SK-N-SH (cell line): ENCODE measurements around the gene TKT. TPM values are rescaled to one million over a fixed set of nuclear protein-coding genes. Genes with fewer than 3 reads are reported as not detected.

ENCODE experiments used
- CTCF ChIA-PET: fragments of 300-600, 350-600 bp; formaldehyde crosslinking; extraction: SDS; loops from one replicate; lab custom pipeline; 2021; lab: Yijun Ruan, JAX
- POLR2A ChIA-PET: fragments of 350-600 bp; sonication (Branson Sonifier 250); formaldehyde crosslinking; extraction: SDS; loops from one replicate; lab custom pipeline; 2020; ENCODE audit warnings: antibody characterized with exemption, inconsistent platforms; lab: Yijun Ruan, JAX
- DNase-seq: peaks from one replicate; pipeline ENCODE4 v3.0.0; 2012
- H2AFZ ChIP-seq: fragments of 200-600 bp; sonication (generic); 2 replicates; pipeline ENCODE4 v1.8.1; 2016; ENCODE audit warnings: antibody characterized with exemption, mild to moderate bottlenecking, low read depth
- H3F3A ChIP-seq: fragments of 200-600 bp; sonication (generic); replicated peaks from 2 replicates; pipeline ENCODE3; 2016; ENCODE audit warnings: antibody characterized with exemption, mild to moderate bottlenecking; ENCODE audit not compliant: insufficient read depth
- H3K27ac ChIP-seq, 2 experiments: fragments of 200-500 bp in 1 of 2; fragments of 200-600 bp in 1 of 2; sonication (Bioruptor generic) in 1 of 2; sonication (generic), shearing (Covaris generic) in 1 of 2; 2 replicates each; pipeline versions ENCODE4 v1.5.1 to v1.6.1; 2014 to 2016; ENCODE audit warnings: low read depth in 2 of 2, inconsistent platforms in 1 of 2, low read length in 1 of 2, mild to moderate bottlenecking in 1 of 2, mixed read lengths in 1 of 2
- H3K27me3 ChIP-seq: fragments of 200-600 bp; sonication (generic), shearing (Covaris generic); 2 replicates; pipeline ENCODE4 v1.6.1; 2016; ENCODE audit warnings: mixed run types; ENCODE audit not compliant: insufficient read depth
- H3K36me3 ChIP-seq, 2 experiments: fragments of 200-500 bp in 1 of 2; fragments of 200-600 bp in 1 of 2; sonication (Bioruptor generic) in 1 of 2; sonication (generic) in 1 of 2; replicated peaks in 1 of 2; 2 replicates each; pipeline versions ENCODE3 to v1.5.1; 2014 to 2016; ENCODE audit warnings: low read length in 1 of 2, mild to moderate bottlenecking in 1 of 2; ENCODE audit not compliant: insufficient read depth in 2 of 2, control insufficient read depth in 1 of 2
- H3K4me1 ChIP-seq, 2 experiments: fragments of 200-500 bp in 1 of 2; fragments of 200-600 bp in 1 of 2; sonication (Bioruptor generic) in 1 of 2; sonication (generic), shearing (Covaris generic) in 1 of 2; 2 replicates each; pipeline versions ENCODE4 v1.5.1 to v1.6.1; 2014 to 2016; ENCODE audit warnings: low read depth in 1 of 2, low read length in 1 of 2, mixed run types in 1 of 2; ENCODE audit not compliant: insufficient read depth in 2 of 2, control insufficient read depth in 1 of 2
- H3K4me2 ChIP-seq: fragments of 200-600 bp; sonication (generic), shearing (Covaris generic); 2 replicates; pipeline ENCODE4 v1.6.1; 2017; ENCODE audit warnings: mixed run types
- H3K4me3 ChIP-seq, 2 experiments: fragments of 200-500 bp in 1 of 2; fragments of 200-600 bp in 1 of 2; sonication (Bioruptor generic) in 1 of 2; sonication (generic), shearing (Covaris generic) in 1 of 2; 2 replicates each; pipeline versions ENCODE4 v1.5.1 to v1.8.1; 2014 to 2016; ENCODE audit warnings: low read depth in 2 of 2, inconsistent platforms in 1 of 2, low read length in 1 of 2, mild to moderate bottlenecking in 1 of 2, mixed read lengths in 1 of 2, moderate library complexity in 1 of 2
- H3K79me2 ChIP-seq: fragments of 200-600 bp; sonication (generic); 2 replicates; pipeline ENCODE4 v1.8.1; 2017; ENCODE audit warnings: mild to moderate bottlenecking; ENCODE audit not compliant: insufficient read depth
- H3K9ac ChIP-seq: fragments of 200-600 bp; sonication (generic); 2 replicates; pipeline ENCODE4 v1.6.1; 2017; ENCODE audit warnings: mixed run types
- H3K9me2 ChIP-seq: fragments of 200-600 bp; sonication (generic); 2 replicates; pipeline ENCODE4 v1.6.1; 2017; ENCODE audit warnings: mixed run types
- H3K9me3 ChIP-seq: fragments of 200-600 bp; sonication (generic); 2 replicates; pipeline ENCODE4 v1.6.1; 2017; ENCODE audit warnings: mixed run types, mild to moderate bottlenecking, moderate library complexity
- H4K20me1 ChIP-seq: fragments of 200-600 bp; sonication (generic); 2 replicates; pipeline ENCODE4 v1.6.1; 2017; ENCODE audit warnings: mild to moderate bottlenecking, mixed run types; ENCODE audit not compliant: insufficient read depth
- CHD2 ChIP-seq: fragments of 150-350 bp; IDR thresholded peaks from 2 replicates; pipeline ENCODE4 v1.6.1; 2018; ENCODE audit warnings: low read length; ENCODE audit not compliant: partially characterized antibody
- ELF1 ChIP-seq: IDR thresholded peaks from 2 replicates; pipeline ENCODE4 v1.4.0; 2012
- EP300 ChIP-seq, 2 experiments: IDR thresholded peaks; 2 replicates each; pipeline versions ENCODE4 v1.4.0 to v1.6.1; 2012; ENCODE audit warnings: borderline replicate concordance in 1 of 2, low read depth in 1 of 2, low read length in 1 of 2
- EZH2phosphoT487 ChIP-seq: fragments of 200-600 bp; sonication (generic); IDR thresholded peaks from 2 replicates; pipeline ENCODE4 v1.6.1; 2017; ENCODE audit warnings: low read depth, mixed run types, mild to moderate bottlenecking, antibody characterized with exemption, moderate library complexity, borderline replicate concordance
- FOSL2 ChIP-seq: IDR thresholded peaks from 2 replicates; pipeline ENCODE4 v1.4.0; 2012; ENCODE audit warnings: low read depth, mild to moderate bottlenecking, moderate library complexity, borderline replicate concordance
- FOXJ3 ChIP-seq: sonication (generic); formaldehyde crosslinking; IDR thresholded peaks from 2 replicates; pipeline ENCODE4 v1.5.1; 2020; ENCODE audit warnings: mild to moderate bottlenecking, missing genetic modification reagents
- GABPA ChIP-seq: IDR thresholded peaks from 2 replicates; pipeline ENCODE4 v1.4.0; 2012; ENCODE audit warnings: low read depth, mild to moderate bottlenecking
- GATA2 ChIP-seq: sonication (generic); formaldehyde crosslinking; IDR thresholded peaks from 2 replicates; pipeline ENCODE4 v1.5.0; 2020; ENCODE audit warnings: mild to moderate bottlenecking, missing genetic modification reagents
- IRF3 ChIP-seq: fragments of 150-350 bp; IDR thresholded peaks from 2 replicates; pipeline ENCODE4 v1.6.1; 2016; ENCODE audit warnings: mild to moderate bottlenecking, low read depth, low read length
- JUND ChIP-seq: IDR thresholded peaks from 2 replicates; pipeline ENCODE4 v1.4.0; 2012
- MAX ChIP-seq: IDR thresholded peaks from 2 replicates; pipeline ENCODE4 v1.4.0; 2012; ENCODE audit warnings: low read depth
- MXI1 ChIP-seq: IDR thresholded peaks from 2 replicates; pipeline ENCODE4 v1.6.1; 2012; ENCODE audit warnings: mild to moderate bottlenecking, low read depth, low read length, improper control_type of control experiment
- NRF1 ChIP-seq: IDR thresholded peaks from 2 replicates; pipeline ENCODE4 v1.6.1; 2012; ENCODE audit warnings: low read depth, mild to moderate bottlenecking, low read length
- PBX3 ChIP-seq: IDR thresholded peaks from 2 replicates; pipeline ENCODE4; 2012
- POLR2AphosphoS5 ChIP-seq: IDR thresholded peaks from 2 replicates; pipeline ENCODE4 v1.6.1; 2012; ENCODE audit warnings: low read depth, low read length
- RAD21 ChIP-seq: IDR thresholded peaks from 2 replicates; pipeline ENCODE4 v1.6.1; 2012; ENCODE audit warnings: mild to moderate bottlenecking, low read length
- RCOR1 ChIP-seq: fragments of 150-350 bp; IDR thresholded peaks from 2 replicates; pipeline ENCODE4 v1.6.1; 2017; ENCODE audit warnings: antibody characterized with exemption, low read length
- RXRA ChIP-seq: IDR thresholded peaks from 2 replicates; pipeline ENCODE4 v1.4.0; 2012; ENCODE audit warnings: low read depth, mild to moderate bottlenecking, borderline replicate concordance
- SIN3A ChIP-seq: IDR thresholded peaks from 2 replicates; pipeline ENCODE4 v1.6.1; 2012; ENCODE audit warnings: low read depth, mild to moderate bottlenecking, low read length, moderate library complexity, borderline replicate concordance
- SMC3 ChIP-seq: IDR thresholded peaks from 2 replicates; pipeline ENCODE4 v1.6.1; 2012; ENCODE audit warnings: low read depth, low read length, improper control_type of control experiment
- TAF1 ChIP-seq: IDR thresholded peaks from 2 replicates; pipeline ENCODE4 v1.6.1; 2012; ENCODE audit warnings: low read depth, mild to moderate bottlenecking, low read length, moderate library complexity, borderline replicate concordance
- TCF12 ChIP-seq: IDR thresholded peaks from 2 replicates; pipeline ENCODE4 v1.4.0; 2012
- USF1 ChIP-seq: IDR thresholded peaks from 2 replicates; pipeline ENCODE4 v1.4.0; 2012; ENCODE audit warnings: low read depth, borderline replicate concordance
- USF2 ChIP-seq: fragments of 150-350 bp; IDR thresholded peaks from 2 replicates; pipeline ENCODE4 v1.6.1; 2017; ENCODE audit warnings: antibody characterized with exemption, low read length, low read depth, borderline replicate concordance
- YY1 ChIP-seq: IDR thresholded peaks from 2 replicates; pipeline ENCODE4 v1.4.0; 2012; ENCODE audit warnings: low read depth, mild to moderate bottlenecking
- ZBTB33 ChIP-seq: IDR thresholded peaks from 2 replicates; pipeline ENCODE4 v1.4.0; 2012; ENCODE audit warnings: low read depth, borderline replicate concordance
- WGBS: methylation state at CpG from one replicate; pipeline ENCODE4 v1.1.6; 2017; ENCODE audit warnings: low lambda C conversion rate; 5-methylcytosine and 5-hydroxymethylcytosine counted together
- polyA plus RNA-seq, 3 experiments: library from polyadenylated mRNA; depleted of rRNA; stranded (reverse); fragments of >200 nt; gene quantifications; 2 replicates each; pipeline ENCODE4 v1.2.3, GENCODE V29; 2012

Gene TKT
- polyA plus RNA-seq (2012; rRNA removed), result 119 and 144 TPM in 2 replicates
- 70.5 and 99.2 TPM in 2 replicates for polyA plus RNA-seq (2012; cell fraction: cytosol; rRNA removed)
- 178 and 225 TPM in 2 replicates for polyA plus RNA-seq (2012; cell fraction: nucleus; rRNA removed)

GRCh38 chr3:53255775-53256703 is at the start of gene TKT:
TKT (minus strand) TSS chr3:53256022; CDS start chr3:53255942, 80 bp downstream.
- CTCF ChIA-PET, result interaction anchor here (1.0 kb wide), 2 partner anchors 60 to 142 kb away, joined by 3 read pairs; no protein-coding TSS in a partner anchor
- peak; percentile 99 for DNase-seq
- TF ChIP-seq ZBTB33, result no peak
- no peak for TF ChIP-seq TCF12
- TF ChIP-seq GATA2 (CRISPR knock-in tag), result peak; percentile 16; the same call in 1 of the 2 replicates
- TF ChIP-seq PBX3, result peak; percentile 20; the same call in 1 of the 2 replicates
- TF ChIP-seq USF2, result no peak
- no peak for TF ChIP-seq ELF1
- peak; percentile 91 for TF ChIP-seq POLR2AphosphoS5
- no peak for TF ChIP-seq EP300 (IDR thresholded peaks at IDR 0.05; ENCODE audit: borderline replicate concordance in 1 of 2, low read depth in 1 of 2, low read length in 1 of 2)
- peak; percentile 82 for TF ChIP-seq MXI1
- TF ChIP-seq NRF1, result no peak
- no peak for TF ChIP-seq USF1
- TF ChIP-seq IRF3, result no peak
- TF ChIP-seq MAX, result peak; percentile 69; the same call in 1 of the 2 replicates
- no peak for TF ChIP-seq FOXJ3 (CRISPR knock-in tag)
- TF ChIP-seq RAD21, result no peak
- no peak for TF ChIP-seq FOSL2
- no peak for TF ChIP-seq JUND
- no peak for TF ChIP-seq RXRA
- no peak for TF ChIP-seq CHD2
- TF ChIP-seq TAF1, result peak; percentile 47; the same call in 1 of the 2 replicates
- no peak for TF ChIP-seq EZH2phosphoT487
- TF ChIP-seq RCOR1, result peak; percentile 62; the same call in 1 of the 2 replicates
- TF ChIP-seq YY1, result no peak
- TF ChIP-seq SMC3, result no peak
- no peak for TF ChIP-seq GABPA
- TF ChIP-seq SIN3A, result 0 out of 2 replicates have a peak, but pooled peaks have one; percentile 41

More at GRCh38 chr3:53255775-53256703, at the start of gene TKT:
- Histone ChIP-seq H3K27me3 (no peaks in the 10 kb centered on the region), H3K9ac (peak within 1 kb of the TSS; percentile 80), H3F3A (no peaks in the 10 kb centered on the region), H3K79me2 (peaks cover 48% of the 10 kb centered on the region), H3K4me2 (peak within 1 kb of the TSS; percentile 88), H2AFZ (peak within 1 kb of the TSS; percentile 70; the same call in 1 of the 2 replicates), H3K27ac (peak within 1 kb of the TSS; percentile 76 to 85), H3K9me2 (no peaks in the 10 kb centered on the region), H3K9me3 (no peaks in the 10 kb centered on the region), H3K36me3 (peaks cover 0 to 4% of the 10 kb centered on the region in 2 experiments), H4K20me1 (peaks cover 43% of the 10 kb centered on the region), H3K4me3 (peak within 1 kb of the TSS; percentile 79 to 92), H3K4me1 (peaks cover 11 to 26% of the 10 kb centered on the region in 2 experiments; a peak in 2 of 4 replicates)
- POLR2A ChIA-PET, result no interaction called here
- 49% methylated on average over 16 of the region's 66 CpGs for WGBS
